H9 (cell line): ENCODE measurements around the gene NOVA1. TPM values are rescaled to one million over a fixed set of nuclear protein-coding genes. Genes with fewer than 3 reads are reported as not detected.
A peak's percentile ranks its signal among the peaks of the same experiment; 100 is the strongest.

ENCODE experiments used
- DNase-seq: peaks from one replicate; pipeline ENCODE4 v3.0.0-alpha.2; 2017
- H2AFZ ChIP-seq: one replicate; pipeline ENCODE4 v1.6.1; 2013; ENCODE audit warnings: mild to moderate bottlenecking, low read length, control low read depth, moderate library complexity
- H2AK5ac ChIP-seq: 2 replicates; pipeline ENCODE4 v1.6.1; 2013; ENCODE audit warnings: low read length, control low read depth, mixed read lengths; ENCODE audit not compliant: insufficient read length
- H2BK120ac ChIP-seq: one replicate; pipeline ENCODE4 v1.6.1; 2013; ENCODE audit warnings: low read depth, mild to moderate bottlenecking, low read length, control low read depth, inconsistent platforms; ENCODE audit not compliant: poor library complexity, severe bottlenecking
- H2BK12ac ChIP-seq: 2 replicates; pipeline ENCODE4 v1.6.1; 2013; ENCODE audit warnings: low read length, control low read depth, mixed read lengths, low read depth; ENCODE audit not compliant: insufficient read length
- H2BK15ac ChIP-seq: 2 replicates; pipeline ENCODE4 v1.6.1; 2013; ENCODE audit warnings: low read depth, low read length, control low read depth
- H2BK20ac ChIP-seq: one replicate; pipeline ENCODE4 v1.6.1; 2013; ENCODE audit warnings: low read depth, mild to moderate bottlenecking, low read length, control low read depth, inconsistent platforms; ENCODE audit not compliant: poor library complexity, severe bottlenecking
- H2BK5ac ChIP-seq: 2 replicates; pipeline ENCODE4 v1.6.1; 2013; ENCODE audit warnings: low read length, control low read depth, mixed read lengths; ENCODE audit not compliant: insufficient read length
- H3K14ac ChIP-seq: 2 replicates; pipeline ENCODE4 v1.6.1; 2013; ENCODE audit warnings: low read length, control low read depth; ENCODE audit not compliant: insufficient read depth
- H3K18ac ChIP-seq: 2 replicates; pipeline ENCODE4 v1.6.1; 2013; ENCODE audit warnings: low read depth, mild to moderate bottlenecking, mixed read lengths, low read length, control low read depth; ENCODE audit not compliant: insufficient read length
- H3K23ac ChIP-seq: 2 replicates; pipeline ENCODE4 v1.6.1; 2013; ENCODE audit warnings: low read length, control low read depth, mixed read lengths, low read depth; ENCODE audit not compliant: insufficient read length
- H3K23me2 ChIP-seq: 2 replicates; pipeline ENCODE4 v1.6.1; 2013; ENCODE audit warnings: low read depth, mild to moderate bottlenecking, mixed read lengths, low read length, control low read depth; ENCODE audit not compliant: insufficient read length, poor library complexity, severe bottlenecking
- H3K27ac ChIP-seq: 2 replicates; pipeline ENCODE4 v1.5.1; 2013; ENCODE audit warnings: low read length, control low read depth, mixed read lengths, low read depth; ENCODE audit not compliant: insufficient read length
- H3K27me3 ChIP-seq: 2 replicates; pipeline ENCODE4 v1.6.1; 2013; ENCODE audit warnings: low read length, control low read depth, inconsistent platforms; ENCODE audit not compliant: insufficient read depth
- H3K4ac ChIP-seq: 2 replicates; pipeline ENCODE4 v1.6.1; 2013; ENCODE audit warnings: low read depth, mild to moderate bottlenecking, control low read depth, inconsistent platforms, low read length, moderate library complexity
- H3K4me1 ChIP-seq: 2 replicates; pipeline ENCODE4 v1.6.1; 2013; ENCODE audit warnings: low read length, control low read depth, inconsistent platforms; ENCODE audit not compliant: insufficient read depth
- H3K4me2 ChIP-seq: 2 replicates; pipeline ENCODE4 v1.6.1; 2013; ENCODE audit warnings: low read length, control low read depth, mixed read lengths; ENCODE audit not compliant: insufficient read length, insufficient read depth
- H3K56ac ChIP-seq: 2 replicates; pipeline ENCODE4 v1.6.1; 2013; ENCODE audit warnings: low read depth, mild to moderate bottlenecking, mixed read lengths, low read length, control low read depth; ENCODE audit not compliant: insufficient read length
- H3K79me1 ChIP-seq: 2 replicates; pipeline ENCODE4 v1.6.1; 2013; ENCODE audit warnings: low read depth, mild to moderate bottlenecking, moderate library complexity, low read length, control low read depth, inconsistent platforms; ENCODE audit not compliant: insufficient read depth, poor library complexity, severe bottlenecking
- H3K79me2 ChIP-seq: 2 replicates; pipeline ENCODE4 v1.6.1; 2013; ENCODE audit warnings: low read length, control low read depth, inconsistent platforms; ENCODE audit not compliant: insufficient read depth
- H3K9ac ChIP-seq: 2 replicates; pipeline ENCODE4 v1.6.1; 2013; ENCODE audit warnings: low read length, control low read depth, mixed read lengths; ENCODE audit not compliant: insufficient read length; ENCODE audit errors: extremely low read depth
- H3K9me3 ChIP-seq: one replicate; pipeline ENCODE4 v1.6.1; 2013; ENCODE audit warnings: low read depth, low read length, inconsistent platforms; ENCODE audit not compliant: control insufficient read depth
- H3T11ph ChIP-seq: one replicate; pipeline ENCODE4 v1.6.1; 2013; ENCODE audit warnings: mild to moderate bottlenecking, low read length, control low read depth, inconsistent platforms
- H4K20me1 ChIP-seq: one replicate; pipeline ENCODE4 v1.6.1; 2013; ENCODE audit not compliant: control insufficient read depth, insufficient read length, insufficient read depth
- H4K5ac ChIP-seq: 2 replicates; pipeline ENCODE4 v1.6.1; 2013; ENCODE audit warnings: low read depth, mild to moderate bottlenecking, mixed read lengths, low read length, control low read depth; ENCODE audit not compliant: insufficient read length
- H4K8ac ChIP-seq: replicated peaks from 2 replicates; pipeline ENCODE4 v1.6.1; 2013; ENCODE audit warnings: low read length, control low read depth, mixed read lengths, low read depth; ENCODE audit not compliant: insufficient read length
- H4K91ac ChIP-seq: 2 replicates; pipeline ENCODE4 v1.6.1; 2013; ENCODE audit warnings: low read depth, mild to moderate bottlenecking, moderate library complexity, mixed read lengths, low read length, control low read depth; ENCODE audit not compliant: insufficient read length
- H3K27ac Mint-ChIP-seq, 3 experiments: 2 replicates in 2 of 3; 3 replicates in 1 of 3; pipeline ENCODE4 v1.8.0; 2020 to 2021; ENCODE audit warnings: mixed read lengths in 3 of 3, mild to moderate bottlenecking in 1 of 3, moderate library complexity in 1 of 3
- H3K27me3 Mint-ChIP-seq: 2 replicates; pipeline ENCODE4 v1.8.0; 2021; ENCODE audit warnings: low read depth, mild to moderate bottlenecking, moderate library complexity, mixed read lengths
- H3K36me3 Mint-ChIP-seq, 3 experiments: 2 replicates in 2 of 3; 3 replicates in 1 of 3; pipeline ENCODE4 v1.8.0; 2020 to 2021; ENCODE audit warnings: low read depth in 3 of 3, mixed read lengths in 3 of 3; ENCODE audit not compliant: insufficient read depth in 1 of 3
- H3K4me1 Mint-ChIP-seq, 2 experiments: 2 replicates each; pipeline ENCODE4 v1.8.0; 2020; ENCODE audit warnings: mixed read lengths in 2 of 2
- H3K4me3 Mint-ChIP-seq, 2 experiments: 2 replicates in 1 of 2; 3 replicates in 1 of 2; pipeline ENCODE4 v1.8.0; 2020 to 2021; ENCODE audit warnings: mild to moderate bottlenecking in 2 of 2, mixed read lengths in 2 of 2, moderate library complexity in 1 of 2
- H3K9me3 Mint-ChIP-seq, 2 experiments: 2 replicates in 1 of 2; 3 replicates in 1 of 2; pipeline ENCODE4 v1.8.0; 2020; ENCODE audit warnings: mild to moderate bottlenecking in 2 of 2, mixed read lengths in 2 of 2, moderate library complexity in 1 of 2
- CTCF ChIP-seq: fragments of 200-600 bp; sonication (generic); conservative IDR thresholded peaks from 3 replicates; pipeline ENCODE4 v1.8.0; 2021; ENCODE audit warnings: antibody characterized with exemption, mild to moderate bottlenecking
- WGBS: extraction: QIAGEN DNeasy Blood & Tissue Kit; methylation state at CpG from one replicate; pipeline ENCODE4 v1.1.7; 2013; ENCODE audit warnings: missing lambda C conversion rate, low lambda C conversion rate, mixed read lengths; ENCODE audit not compliant: insufficient read length; ENCODE audit errors: extremely low coverage; 5-methylcytosine and 5-hydroxymethylcytosine counted together
- total RNA-seq: library from RNA; stranded (reverse); gene quantifications from 2 replicates; pipeline ENCODE4 v1.2.1, GENCODE V29; 2021

The NOVA1 gene
- total RNA-seq, 1 experiment from 2014 or later = 13.8 TPM

- no peaks in the 10 kb centered on the region for H4K20me1 ChIP-seq
- no peak overlapping the region for H3K14ac ChIP-seq
- peak overlapping the region; percentile 97 to 99 for H3K4me3 Mint-ChIP-seq
- no peak for TF ChIP-seq CTCF
- H3K18ac ChIP-seq = no peak overlapping the region
- H3K27me3 Mint-ChIP-seq = peaks cover 10% of the 10 kb centered on the region
- no peak overlapping the region for H3K23ac ChIP-seq
- no peak overlapping the region for H3T11ph ChIP-seq
- H3K4ac ChIP-seq = no peak overlapping the region
- peaks cover 10% of the 10 kb centered on the region for H3K23me2 ChIP-seq
- no peak overlapping the region for H2BK12ac ChIP-seq
- H3K27ac ChIP-seq = no peak overlapping the region
- H2AFZ ChIP-seq = no peak overlapping the region
- no peak for DNase-seq
- no peaks in the 10 kb centered on the region for H3K79me1 ChIP-seq
- no peaks in the 10 kb centered on the region for H3K27me3 ChIP-seq
- peaks cover 27 to 32% of the 10 kb centered on the region in 2 experiments for H3K4me1 Mint-ChIP-seq
- no peak overlapping the region for H3K27ac Mint-ChIP-seq
- no CpG with 5 or more reads among the region's 7 CpGs for WGBS
- no peak overlapping the region for H2BK15ac ChIP-seq
- H4K5ac ChIP-seq = no peak overlapping the region
- H3K4me2 ChIP-seq = peak overlapping the region; percentile 84
- no peak overlapping the region for H2BK5ac ChIP-seq
- H2BK120ac ChIP-seq = no peak overlapping the region
- no peaks in the 10 kb centered on the region for H3K79me2 ChIP-seq
- H4K8ac ChIP-seq = no peak overlapping the region
- no peak overlapping the region for H2BK20ac ChIP-seq
- H4K91ac ChIP-seq = no peak overlapping the region
- H3K9me3 Mint-ChIP-seq = no peaks in the 10 kb centered on the region; a peak in 2 of 5 replicates
- no peak overlapping the region for H3K9ac ChIP-seq
- H3K56ac ChIP-seq = no peak overlapping the region
- H3K9me3 ChIP-seq = no peaks in the 10 kb centered on the region
- no peak overlapping the region for H2AK5ac ChIP-seq
- H3K36me3 Mint-ChIP-seq = peaks cover 0 to 2% (median 0%) of the 10 kb centered on the region in 3 experiments; a peak in 1 of 7 replicates
- no peaks in the 10 kb centered on the region for H3K4me1 ChIP-seq
These were observed 1.5 kb upstream of the NOVA1 start for GRCh38 chr14:26599291-26599690.
